GM23338 (cell line): ENCODE data around the gene LMF1. TPM values are rescaled to one million over a fixed set of nuclear protein-coding genes. Genes with fewer than 3 reads are reported as not detected.

Experiments
- CREB1 ChIP-seq: fragments of 250-450 bp; sonication (Bioruptor Pico); IDR thresholded peaks from 2 replicates; pipeline ENCODE4 v1.5.0; 2020; ENCODE audit warnings: low read depth, mild to moderate bottlenecking, moderate library complexity
- ZNF114 ChIP-seq: fragments of 250-450 bp; sonication (Bioruptor Pico); IDR thresholded peaks from 2 replicates; pipeline ENCODE4 v1.5.0; 2020; ENCODE audit warnings: mild to moderate bottlenecking, moderate library complexity
- ZNF331 ChIP-seq: fragments of 250-450 bp; sonication (Bioruptor Pico); IDR thresholded peaks from 2 replicates; pipeline ENCODE4 v1.5.0; 2020; ENCODE audit warnings: low read depth, mild to moderate bottlenecking, moderate library complexity
- polyA plus RNA-seq: library from polyadenylated mRNA; unstranded; fragments of >200 nt; fragmentation: Nextera tagmentation; extraction: Ambion mirVana; gene quantifications from 2 replicates; pipeline ENCODE4 v1.2.1, GENCODE V29; 2016
- total RNA-seq: library from RNA; depleted of rRNA; stranded (reverse); fragments of >200 nt; shearing (Covaris generic); gene quantifications from 2 replicates; pipeline ENCODE4 v1.2.3, GENCODE V29; 2014
- TF ChIP-seq, protein P1 (sequence below): fragments of 250-450 bp; sonication (Bioruptor Pico); IDR thresholded peaks from 2 replicates; pipeline ENCODE4 v1.5.0; 2020; ENCODE audit warnings: mild to moderate bottlenecking, moderate library complexity
- TF ChIP-seq, protein P2 (sequence below): IDR thresholded peaks from one replicate; pipeline ENCODE4 v1.6.1; 2018; ENCODE audit warnings: antibody characterized with exemption; ENCODE audit not compliant: unreplicated experiment
- TF ChIP-seq, protein P3 (sequence below): IDR thresholded peaks from 2 replicates; pipeline ENCODE4 v1.6.1; 2016; ENCODE audit warnings: antibody characterized with exemption
- TF ChIP-seq, protein P4 (sequence below), 2 experiments: fragments of 200-600 bp in 1 of 2; sonication (generic) in 1 of 2; conservative IDR thresholded peaks; 2 replicates each; pipeline versions ENCODE4 v1.5.1 to v1.6.1; 2016 to 2017; ENCODE audit warnings: antibody characterized with exemption in 2 of 2, low read depth in 2 of 2, mild to moderate bottlenecking in 2 of 2, moderate library complexity in 1 of 2

LMF1 gene
- total and polyA plus RNA-seq, 2 experiments from 2014 or later = 4.2 to 10.1 TPM

GRCh38 chr16:965036-965395 is 5.8 kb downstream of the LMF1 start (continued):
- TF ChIP-seq, protein P1, sequence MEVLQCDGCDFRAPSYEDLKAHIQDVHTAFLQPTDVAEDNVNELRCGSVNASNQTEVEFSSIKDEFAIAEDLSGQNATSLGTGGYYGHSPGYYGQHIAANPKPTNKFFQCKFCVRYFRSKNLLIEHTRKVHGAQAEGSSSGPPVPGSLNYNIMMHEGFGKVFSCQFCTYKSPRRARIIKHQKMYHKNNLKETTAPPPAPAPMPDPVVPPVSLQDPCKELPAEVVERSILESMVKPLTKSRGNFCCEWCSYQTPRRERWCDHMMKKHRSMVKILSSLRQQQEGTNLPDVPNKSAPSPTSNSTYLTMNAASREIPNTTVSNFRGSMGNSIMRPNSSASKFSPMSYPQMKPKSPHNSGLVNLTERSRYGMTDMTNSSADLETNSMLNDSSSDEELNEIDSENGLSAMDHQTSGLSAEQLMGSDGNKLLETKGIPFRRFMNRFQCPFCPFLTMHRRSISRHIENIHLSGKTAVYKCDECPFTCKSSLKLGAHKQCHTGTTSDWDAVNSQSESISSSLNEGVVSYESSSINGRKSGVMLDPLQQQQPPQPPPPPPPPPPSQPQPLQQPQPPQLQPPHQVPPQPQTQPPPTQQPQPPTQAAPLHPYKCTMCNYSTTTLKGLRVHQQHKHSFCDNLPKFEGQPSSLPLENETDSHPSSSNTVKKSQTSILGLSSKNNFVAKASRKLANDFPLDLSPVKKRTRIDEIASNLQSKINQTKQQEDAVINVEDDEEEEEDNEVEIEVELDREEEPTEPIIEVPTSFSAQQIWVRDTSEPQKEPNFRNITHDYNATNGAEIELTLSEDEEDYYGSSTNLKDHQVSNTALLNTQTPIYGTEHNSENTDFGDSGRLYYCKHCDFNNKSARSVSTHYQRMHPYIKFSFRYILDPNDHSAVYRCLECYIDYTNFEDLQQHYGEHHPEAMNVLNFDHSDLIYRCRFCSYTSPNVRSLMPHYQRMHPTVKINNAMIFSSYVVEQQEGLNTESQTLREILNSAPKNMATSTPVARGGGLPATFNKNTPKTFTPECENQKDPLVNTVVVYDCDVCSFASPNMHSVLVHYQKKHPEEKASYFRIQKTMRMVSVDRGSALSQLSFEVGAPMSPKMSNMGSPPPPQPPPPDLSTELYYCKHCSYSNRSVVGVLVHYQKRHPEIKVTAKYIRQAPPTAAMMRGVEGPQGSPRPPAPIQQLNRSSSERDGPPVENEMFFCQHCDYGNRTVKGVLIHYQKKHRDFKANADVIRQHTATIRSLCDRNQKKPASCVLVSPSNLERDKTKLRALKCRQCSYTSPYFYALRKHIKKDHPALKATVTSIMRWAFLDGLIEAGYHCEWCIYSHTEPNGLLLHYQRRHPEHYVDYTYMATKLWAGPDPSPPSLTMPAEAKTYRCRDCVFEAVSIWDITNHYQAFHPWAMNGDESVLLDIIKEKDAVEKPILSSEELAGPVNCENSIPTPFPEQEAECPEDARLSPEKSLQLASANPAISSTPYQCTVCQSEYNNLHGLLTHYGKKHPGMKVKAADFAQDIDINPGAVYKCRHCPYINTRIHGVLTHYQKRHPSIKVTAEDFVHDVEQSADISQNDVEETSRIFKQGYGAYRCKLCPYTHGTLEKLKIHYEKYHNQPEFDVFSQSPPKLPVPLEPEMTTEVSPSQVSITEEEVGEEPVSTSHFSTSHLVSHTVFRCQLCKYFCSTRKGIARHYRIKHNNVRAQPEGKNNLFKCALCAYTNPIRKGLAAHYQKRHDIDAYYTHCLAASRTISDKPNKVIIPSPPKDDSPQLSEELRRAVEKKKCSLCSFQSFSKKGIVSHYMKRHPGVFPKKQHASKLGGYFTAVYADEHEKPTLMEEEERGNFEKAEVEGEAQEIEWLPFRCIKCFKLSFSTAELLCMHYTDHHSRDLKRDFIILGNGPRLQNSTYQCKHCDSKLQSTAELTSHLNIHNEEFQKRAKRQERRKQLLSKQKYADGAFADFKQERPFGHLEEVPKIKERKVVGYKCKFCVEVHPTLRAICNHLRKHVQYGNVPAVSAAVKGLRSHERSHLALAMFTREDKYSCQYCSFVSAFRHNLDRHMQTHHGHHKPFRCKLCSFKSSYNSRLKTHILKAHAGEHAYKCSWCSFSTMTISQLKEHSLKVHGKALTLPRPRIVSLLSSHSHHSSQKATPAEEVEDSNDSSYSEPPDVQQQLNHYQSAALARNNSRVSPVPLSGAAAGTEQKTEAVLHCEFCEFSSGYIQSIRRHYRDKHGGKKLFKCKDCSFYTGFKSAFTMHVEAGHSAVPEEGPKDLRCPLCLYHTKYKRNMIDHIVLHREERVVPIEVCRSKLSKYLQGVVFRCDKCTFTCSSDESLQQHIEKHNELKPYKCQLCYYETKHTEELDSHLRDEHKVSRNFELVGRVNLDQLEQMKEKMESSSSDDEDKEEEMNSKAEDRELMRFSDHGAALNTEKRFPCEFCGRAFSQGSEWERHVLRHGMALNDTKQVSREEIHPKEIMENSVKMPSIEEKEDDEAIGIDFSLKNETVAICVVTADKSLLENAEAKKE (CRISPR knock-in tag) = no peak
- TF ChIP-seq ZNF114 (CRISPR knock-in tag) (no peak), CREB1 (CRISPR knock-in tag) (no peak), ZNF331 (CRISPR knock-in tag) (no peak)
- TF ChIP-seq, protein P2, sequence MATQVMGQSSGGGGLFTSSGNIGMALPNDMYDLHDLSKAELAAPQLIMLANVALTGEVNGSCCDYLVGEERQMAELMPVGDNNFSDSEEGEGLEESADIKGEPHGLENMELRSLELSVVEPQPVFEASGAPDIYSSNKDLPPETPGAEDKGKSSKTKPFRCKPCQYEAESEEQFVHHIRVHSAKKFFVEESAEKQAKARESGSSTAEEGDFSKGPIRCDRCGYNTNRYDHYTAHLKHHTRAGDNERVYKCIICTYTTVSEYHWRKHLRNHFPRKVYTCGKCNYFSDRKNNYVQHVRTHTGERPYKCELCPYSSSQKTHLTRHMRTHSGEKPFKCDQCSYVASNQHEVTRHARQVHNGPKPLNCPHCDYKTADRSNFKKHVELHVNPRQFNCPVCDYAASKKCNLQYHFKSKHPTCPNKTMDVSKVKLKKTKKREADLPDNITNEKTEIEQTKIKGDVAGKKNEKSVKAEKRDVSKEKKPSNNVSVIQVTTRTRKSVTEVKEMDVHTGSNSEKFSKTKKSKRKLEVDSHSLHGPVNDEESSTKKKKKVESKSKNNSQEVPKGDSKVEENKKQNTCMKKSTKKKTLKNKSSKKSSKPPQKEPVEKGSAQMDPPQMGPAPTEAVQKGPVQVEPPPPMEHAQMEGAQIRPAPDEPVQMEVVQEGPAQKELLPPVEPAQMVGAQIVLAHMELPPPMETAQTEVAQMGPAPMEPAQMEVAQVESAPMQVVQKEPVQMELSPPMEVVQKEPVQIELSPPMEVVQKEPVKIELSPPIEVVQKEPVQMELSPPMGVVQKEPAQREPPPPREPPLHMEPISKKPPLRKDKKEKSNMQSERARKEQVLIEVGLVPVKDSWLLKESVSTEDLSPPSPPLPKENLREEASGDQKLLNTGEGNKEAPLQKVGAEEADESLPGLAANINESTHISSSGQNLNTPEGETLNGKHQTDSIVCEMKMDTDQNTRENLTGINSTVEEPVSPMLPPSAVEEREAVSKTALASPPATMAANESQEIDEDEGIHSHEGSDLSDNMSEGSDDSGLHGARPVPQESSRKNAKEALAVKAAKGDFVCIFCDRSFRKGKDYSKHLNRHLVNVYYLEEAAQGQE = no peak
- TF ChIP-seq, protein P3, sequence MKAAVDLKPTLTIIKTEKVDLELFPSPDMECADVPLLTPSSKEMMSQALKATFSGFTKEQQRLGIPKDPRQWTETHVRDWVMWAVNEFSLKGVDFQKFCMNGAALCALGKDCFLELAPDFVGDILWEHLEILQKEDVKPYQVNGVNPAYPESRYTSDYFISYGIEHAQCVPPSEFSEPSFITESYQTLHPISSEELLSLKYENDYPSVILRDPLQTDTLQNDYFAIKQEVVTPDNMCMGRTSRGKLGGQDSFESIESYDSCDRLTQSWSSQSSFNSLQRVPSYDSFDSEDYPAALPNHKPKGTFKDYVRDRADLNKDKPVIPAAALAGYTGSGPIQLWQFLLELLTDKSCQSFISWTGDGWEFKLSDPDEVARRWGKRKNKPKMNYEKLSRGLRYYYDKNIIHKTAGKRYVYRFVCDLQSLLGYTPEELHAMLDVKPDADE = no peak
- TF ChIP-seq, protein P4, sequence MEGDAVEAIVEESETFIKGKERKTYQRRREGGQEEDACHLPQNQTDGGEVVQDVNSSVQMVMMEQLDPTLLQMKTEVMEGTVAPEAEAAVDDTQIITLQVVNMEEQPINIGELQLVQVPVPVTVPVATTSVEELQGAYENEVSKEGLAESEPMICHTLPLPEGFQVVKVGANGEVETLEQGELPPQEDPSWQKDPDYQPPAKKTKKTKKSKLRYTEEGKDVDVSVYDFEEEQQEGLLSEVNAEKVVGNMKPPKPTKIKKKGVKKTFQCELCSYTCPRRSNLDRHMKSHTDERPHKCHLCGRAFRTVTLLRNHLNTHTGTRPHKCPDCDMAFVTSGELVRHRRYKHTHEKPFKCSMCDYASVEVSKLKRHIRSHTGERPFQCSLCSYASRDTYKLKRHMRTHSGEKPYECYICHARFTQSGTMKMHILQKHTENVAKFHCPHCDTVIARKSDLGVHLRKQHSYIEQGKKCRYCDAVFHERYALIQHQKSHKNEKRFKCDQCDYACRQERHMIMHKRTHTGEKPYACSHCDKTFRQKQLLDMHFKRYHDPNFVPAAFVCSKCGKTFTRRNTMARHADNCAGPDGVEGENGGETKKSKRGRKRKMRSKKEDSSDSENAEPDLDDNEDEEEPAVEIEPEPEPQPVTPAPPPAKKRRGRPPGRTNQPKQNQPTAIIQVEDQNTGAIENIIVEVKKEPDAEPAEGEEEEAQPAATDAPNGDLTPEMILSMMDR (conservative IDR thresholded peaks at IDR 0.05; ENCODE audit: low read depth in 2 of 2) = no peak
